ENCODE measurements around the gene STK40.

DNA sequence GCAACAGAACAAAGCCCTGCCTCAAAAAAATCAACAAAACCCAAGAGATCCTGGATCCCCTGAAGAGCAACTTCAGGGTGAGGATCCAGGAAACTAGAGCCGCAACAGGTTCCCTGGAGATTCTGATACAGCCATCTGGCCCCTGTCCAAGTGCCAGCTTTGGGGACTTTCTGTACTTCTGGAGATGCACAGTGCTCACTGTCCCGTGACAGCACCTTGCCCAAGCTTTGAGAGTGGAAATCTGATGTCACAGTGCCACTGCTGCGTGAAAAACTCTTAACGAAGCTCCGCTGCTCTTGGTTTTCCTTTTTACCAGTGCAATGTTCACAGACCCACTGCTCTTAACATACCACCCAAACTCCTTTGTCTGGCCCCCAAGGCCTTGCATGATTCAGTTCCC, 26.3 kb downstream of the STK40 start:
- no peak for TF ChIP-seq POLR2A (IDR thresholded peaks at IDR 0.05)
- TF ChIP-seq, protein P1, sequence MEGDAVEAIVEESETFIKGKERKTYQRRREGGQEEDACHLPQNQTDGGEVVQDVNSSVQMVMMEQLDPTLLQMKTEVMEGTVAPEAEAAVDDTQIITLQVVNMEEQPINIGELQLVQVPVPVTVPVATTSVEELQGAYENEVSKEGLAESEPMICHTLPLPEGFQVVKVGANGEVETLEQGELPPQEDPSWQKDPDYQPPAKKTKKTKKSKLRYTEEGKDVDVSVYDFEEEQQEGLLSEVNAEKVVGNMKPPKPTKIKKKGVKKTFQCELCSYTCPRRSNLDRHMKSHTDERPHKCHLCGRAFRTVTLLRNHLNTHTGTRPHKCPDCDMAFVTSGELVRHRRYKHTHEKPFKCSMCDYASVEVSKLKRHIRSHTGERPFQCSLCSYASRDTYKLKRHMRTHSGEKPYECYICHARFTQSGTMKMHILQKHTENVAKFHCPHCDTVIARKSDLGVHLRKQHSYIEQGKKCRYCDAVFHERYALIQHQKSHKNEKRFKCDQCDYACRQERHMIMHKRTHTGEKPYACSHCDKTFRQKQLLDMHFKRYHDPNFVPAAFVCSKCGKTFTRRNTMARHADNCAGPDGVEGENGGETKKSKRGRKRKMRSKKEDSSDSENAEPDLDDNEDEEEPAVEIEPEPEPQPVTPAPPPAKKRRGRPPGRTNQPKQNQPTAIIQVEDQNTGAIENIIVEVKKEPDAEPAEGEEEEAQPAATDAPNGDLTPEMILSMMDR (IDR thresholded peaks at IDR 0.05), result no peak

Data from uterus (tissue), 2 donors.